ENCODE measurements around the gene FOXO3. TPM values are rescaled to one million over a fixed set of nuclear protein-coding genes. Genes with fewer than 3 reads are reported as not detected.

Gene FOXO3
- total and polyA plus RNA-seq, 2 experiments from 2014 or later, result 19.7 to 36.6 TPM

- no peak overlapping the region for H3K4me2 ChIP-seq (ENCODE audit: unreplicated experiment)
- no peaks in the 10 kb centered on the region for H3K36me3 ChIP-seq (ENCODE audit: low read depth)
- no peak for DNase-seq
- H3K4me3 ChIP-seq, result no peak overlapping the region
- H3K9me2 ChIP-seq (ENCODE audit: insufficient read depth), result no peaks in the 10 kb centered on the region
- H4K20me1 ChIP-seq (ENCODE audit: insufficient read depth), result peaks cover 26% of the 10 kb centered on the region
- TF ChIP-seq EZH2phosphoT487 (IDR thresholded peaks at IDR 0.05; ENCODE audit: insufficient read depth, low read depth), result no peak
- no peak for TF ChIP-seq EZH2 (IDR thresholded peaks at IDR 0.05; ENCODE audit: insufficient read depth, poor library complexity, severe bottlenecking)
- no peaks in the 10 kb centered on the region for H3K27me3 ChIP-seq (replicated peaks; ENCODE audit: insufficient read depth)
- H2AFZ ChIP-seq, result no peak overlapping the region
- no peak overlapping the region for H3K9ac ChIP-seq
- no peaks in the 10 kb centered on the region for H3K9me3 ChIP-seq (ENCODE audit: low read depth)
- H3K79me2 ChIP-seq (ENCODE audit: insufficient read depth), result peaks cover 95% of the 10 kb centered on the region
- peaks cover 39% of the 10 kb centered on the region for H3F3A ChIP-seq (ENCODE audit: insufficient read depth)
- in situ Hi-C loops (cut with MboI), result no loop called here
- H3K27ac ChIP-seq, result no peak overlapping the region
- peaks cover 33% of the 10 kb centered on the region for H3K4me1 ChIP-seq (ENCODE audit: insufficient read depth)
Measured at GRCh38 chr6:108596956-108597355, 36.2 kb downstream of the FOXO3 start.

- Histone ChIP-seq H3K36me3 (ENCODE audit: low read depth) (no peaks in the 10 kb centered on the region), H3K79me2 (ENCODE audit: insufficient read depth) (peaks cover 100% of the 10 kb centered on the region), H3K27me3 (replicated peaks; ENCODE audit: insufficient read depth) (no peaks in the 10 kb centered on the region), H3K4me2 (ENCODE audit: unreplicated experiment) (no peak overlapping the region), H3K9ac (no peak overlapping the region), H3K4me3 (no peak overlapping the region), H3K9me2 (ENCODE audit: insufficient read depth) (no peaks in the 10 kb centered on the region), H3K27ac (peak overlapping the region; percentile 17; the same call in 1 of the 2 replicates), H2AFZ (no peak overlapping the region), H3K9me3 (ENCODE audit: low read depth) (no peaks in the 10 kb centered on the region), H4K20me1 (ENCODE audit: insufficient read depth) (peaks cover 26% of the 10 kb centered on the region), H3K4me1 (ENCODE audit: insufficient read depth) (peaks cover 25% of the 10 kb centered on the region), H3F3A (ENCODE audit: insufficient read depth) (peaks cover 31% of the 10 kb centered on the region)
- no peak for TF ChIP-seq EZH2 (IDR thresholded peaks at IDR 0.05; ENCODE audit: insufficient read depth, poor library complexity, severe bottlenecking)
- no peak for TF ChIP-seq EZH2phosphoT487 (IDR thresholded peaks at IDR 0.05; ENCODE audit: insufficient read depth, low read depth)
- in situ Hi-C loops (cut with MboI), result no loop called here
- 75 to 82% methylated on average over 5 of the region's 5 CpGs for WGBS, 2 experiments (ENCODE audit: low coverage in 1 of 2, low lambda C conversion rate in 2 of 2, missing lambda C conversion rate in 2 of 2)
- no peak for DNase-seq
Measured at GRCh38 chr6:108597572-108598304, 37.0 kb downstream of the FOXO3 start.

- H3K9me2 ChIP-seq (ENCODE audit: insufficient read depth), result no peaks in the 10 kb centered on the region
- H3K4me3 ChIP-seq, result no peak overlapping the region
- no peaks in the 10 kb centered on the region for H3K36me3 ChIP-seq (ENCODE audit: low read depth)
- peak overlapping the region; percentile 17 for H3K27ac ChIP-seq
- no peaks in the 10 kb centered on the region for H3K27me3 ChIP-seq (replicated peaks; ENCODE audit: insufficient read depth)
- H3K79me2 ChIP-seq (ENCODE audit: insufficient read depth), result peaks cover 100% of the 10 kb centered on the region
- WGBS, 2 experiments (ENCODE audit: low coverage in 1 of 2, low lambda C conversion rate in 2 of 2, missing lambda C conversion rate in 2 of 2), result 38 to 67% methylated on average over 2 of the region's 2 CpGs
- TF ChIP-seq EZH2 (IDR thresholded peaks at IDR 0.05; ENCODE audit: insufficient read depth, poor library complexity, severe bottlenecking), result no peak
- TF ChIP-seq EZH2phosphoT487 (IDR thresholded peaks at IDR 0.05; ENCODE audit: insufficient read depth, low read depth), result 0 out of 2 replicates have a peak, but pooled peaks have one; percentile 75
- peaks cover 18% of the 10 kb centered on the region for H3K4me1 ChIP-seq (ENCODE audit: insufficient read depth)
- H3K9ac ChIP-seq, result no peak overlapping the region
- H2AFZ ChIP-seq, result no peak overlapping the region
- peaks cover 25% of the 10 kb centered on the region for H3F3A ChIP-seq (ENCODE audit: insufficient read depth)
- no peaks in the 10 kb centered on the region for H3K9me3 ChIP-seq (ENCODE audit: low read depth)
- H3K4me2 ChIP-seq (ENCODE audit: unreplicated experiment), result no peak overlapping the region
- peak; percentile 74 for DNase-seq
- H4K20me1 ChIP-seq (ENCODE audit: insufficient read depth), result peaks cover 29% of the 10 kb centered on the region
- in situ Hi-C loops (cut with MboI), result no loop called here
Measured at GRCh38 chr6:108598305-108598863, 37.7 kb downstream of the FOXO3 start.

- peaks cover 11% of the 10 kb centered on the region for H3F3A ChIP-seq (ENCODE audit: insufficient read depth)
- no peak overlapping the region for H3K27ac ChIP-seq
- peaks cover 9% of the 10 kb centered on the region for H3K4me1 ChIP-seq (ENCODE audit: insufficient read depth)
- WGBS, 2 experiments (ENCODE audit: low coverage in 1 of 2, low lambda C conversion rate in 2 of 2, missing lambda C conversion rate in 2 of 2), result 99 to 100% methylated on average over 5 of the region's 5 CpGs
- no peak overlapping the region for H3K4me3 ChIP-seq
- peaks cover 35% of the 10 kb centered on the region; the same call in 1 of the 2 replicates for H4K20me1 ChIP-seq (ENCODE audit: insufficient read depth)
- no peaks in the 10 kb centered on the region for H3K27me3 ChIP-seq (replicated peaks; ENCODE audit: insufficient read depth)
- DNase-seq, result no peak
- H3K9me3 ChIP-seq (ENCODE audit: low read depth), result no peaks in the 10 kb centered on the region
- TF ChIP-seq EZH2 (IDR thresholded peaks at IDR 0.05; ENCODE audit: insufficient read depth, poor library complexity, severe bottlenecking) (no peak), EZH2phosphoT487 (IDR thresholded peaks at IDR 0.05; ENCODE audit: insufficient read depth, low read depth) (no peak)
- in situ Hi-C loops (cut with MboI), result no loop called here
- H3K79me2 ChIP-seq (ENCODE audit: insufficient read depth), result peaks cover 100% of the 10 kb centered on the region
- H3K36me3 ChIP-seq (ENCODE audit: low read depth), result no peaks in the 10 kb centered on the region
- H2AFZ ChIP-seq, result no peak overlapping the region
- no peaks in the 10 kb centered on the region for H3K9me2 ChIP-seq (ENCODE audit: insufficient read depth)
- H3K4me2 ChIP-seq (ENCODE audit: unreplicated experiment), result no peak overlapping the region
- H3K9ac ChIP-seq, result no peak overlapping the region
Measured at GRCh38 chr6:108604156-108604555, 43.4 kb downstream of the FOXO3 start.

Measured in GM23248 (cell line).